Tibial nerve (tissue), 3 donors: Measurements from ENCODE around the gene PLA2R1.

Experiments
- POLR2A ChIP-seq, 2 donors: fragments of 450-650 bp; IDR thresholded peaks; one replicate each; pipeline ENCODE4 v1.6.1; 2017; ENCODE audit warnings: antibody characterized with exemption in 2 of 2, mild to moderate bottlenecking in 2 of 2, moderate library complexity in 2 of 2
- TF ChIP-seq, protein P1 (sequence below), 5 experiments: fragments of 200-600 bp in 3 of 5; fragments of 450-650 bp in 2 of 5; sonication (generic) in 3 of 5; IDR thresholded peaks; one replicate each; pipeline ENCODE4 v1.5.1; 2016 to 2019; ENCODE audit warnings: antibody characterized with exemption in 5 of 5, mild to moderate bottlenecking in 3 of 5, moderate library complexity in 2 of 5

DNA sequence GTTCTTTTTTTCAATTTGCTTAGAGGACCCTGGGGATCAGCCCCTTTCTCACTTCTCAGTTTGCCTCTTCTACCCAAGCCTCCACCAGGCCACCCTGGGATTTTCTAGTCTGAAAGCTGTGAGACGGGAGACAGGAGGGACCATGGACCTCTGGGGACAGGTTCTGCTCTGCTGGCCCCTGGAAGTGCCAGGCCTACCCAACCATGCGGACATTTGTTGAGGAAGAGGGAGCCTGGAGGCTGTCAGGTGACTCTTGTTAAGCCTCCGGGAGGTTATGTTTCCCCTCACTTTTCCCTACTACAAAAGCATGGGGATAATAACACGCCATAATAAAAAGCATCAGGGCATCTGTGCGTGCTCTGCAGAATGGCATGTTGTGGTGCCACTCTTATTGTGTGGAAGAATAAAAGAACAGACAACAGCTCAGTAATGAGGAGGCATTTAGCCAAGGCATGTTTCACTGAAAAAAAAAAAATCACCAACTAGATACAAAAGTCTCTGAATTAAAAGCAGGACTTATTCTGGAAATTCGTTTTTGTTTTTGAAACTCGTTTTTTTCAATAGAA lies 48.3 kb upstream of the PLA2R1 start:
- TF ChIP-seq, protein P1, sequence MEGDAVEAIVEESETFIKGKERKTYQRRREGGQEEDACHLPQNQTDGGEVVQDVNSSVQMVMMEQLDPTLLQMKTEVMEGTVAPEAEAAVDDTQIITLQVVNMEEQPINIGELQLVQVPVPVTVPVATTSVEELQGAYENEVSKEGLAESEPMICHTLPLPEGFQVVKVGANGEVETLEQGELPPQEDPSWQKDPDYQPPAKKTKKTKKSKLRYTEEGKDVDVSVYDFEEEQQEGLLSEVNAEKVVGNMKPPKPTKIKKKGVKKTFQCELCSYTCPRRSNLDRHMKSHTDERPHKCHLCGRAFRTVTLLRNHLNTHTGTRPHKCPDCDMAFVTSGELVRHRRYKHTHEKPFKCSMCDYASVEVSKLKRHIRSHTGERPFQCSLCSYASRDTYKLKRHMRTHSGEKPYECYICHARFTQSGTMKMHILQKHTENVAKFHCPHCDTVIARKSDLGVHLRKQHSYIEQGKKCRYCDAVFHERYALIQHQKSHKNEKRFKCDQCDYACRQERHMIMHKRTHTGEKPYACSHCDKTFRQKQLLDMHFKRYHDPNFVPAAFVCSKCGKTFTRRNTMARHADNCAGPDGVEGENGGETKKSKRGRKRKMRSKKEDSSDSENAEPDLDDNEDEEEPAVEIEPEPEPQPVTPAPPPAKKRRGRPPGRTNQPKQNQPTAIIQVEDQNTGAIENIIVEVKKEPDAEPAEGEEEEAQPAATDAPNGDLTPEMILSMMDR (IDR thresholded peaks at IDR 0.05), result no peak
- no peak for TF ChIP-seq POLR2A (IDR thresholded peaks at IDR 0.05)
